HG03175 (cell line): ENCODE data around the gene HDGFL2.
A peak's percentile ranks its signal among the peaks of the same experiment; 100 is the strongest.

Source experiments
- ATAC-seq: cut with Tn5 transposase; IDR thresholded peaks from one replicate; pipeline ENCODE4 v1.9.1; 2021; ENCODE audit warnings: mild to moderate bottlenecking, moderate library complexity; ENCODE audit not compliant: unreplicated experiment

Gene HDGFL2

GRCh38 chr19:4464815-4465581 lies 7.1 kb upstream of the HDGFL2 start:
- no peak for ATAC-seq

GRCh38 chr19:4467835-4468234 lies 4.3 kb upstream of the HDGFL2 start:
- ATAC-seq = no peak

GRCh38 chr19:4471403-4472173 lies 509 bp upstream of the HDGFL2 start:
- ATAC-seq = peak; percentile 93

- no peak for ATAC-seq
Measured at GRCh38 chr19:4473011-4473762, 1.1 kb downstream of the HDGFL2 start.

- no peak for ATAC-seq
Measured at GRCh38 chr19:4473763-4474513, 1.8 kb downstream of the HDGFL2 start.

- no peak for ATAC-seq
Measured at GRCh38 chr19:4474514-4475022, 2.5 kb downstream of the HDGFL2 start.

GRCh38 chr19:4477034-4477801 lies 5.1 kb downstream of the HDGFL2 start:
- no peak for ATAC-seq

GRCh38 chr19:4482721-4483364 lies 10.7 kb downstream of the HDGFL2 start:
- no peak for ATAC-seq

- no peak for ATAC-seq
Measured at GRCh38 chr19:4483385-4483784, 11.3 kb downstream of the HDGFL2 start.

GRCh38 chr19:4487572-4487971 lies 15.5 kb downstream of the HDGFL2 start:
- ATAC-seq = no peak

- ATAC-seq = no peak
Measured at GRCh38 chr19:4488496-4488895, 16.4 kb downstream of the HDGFL2 start.

GRCh38 chr19:4491446-4491845 lies 19.3 kb downstream of the HDGFL2 start:
- no peak for ATAC-seq

GRCh38 chr19:4492337-4493103 lies 20.4 kb downstream of the HDGFL2 start:
- ATAC-seq = no peak

GRCh38 chr19:4493104-4493928 lies 21.2 kb downstream of the HDGFL2 start:
- no peak for ATAC-seq

GRCh38 chr19:4493929-4494690 lies 22.0 kb downstream of the HDGFL2 start:
- no peak for ATAC-seq

- no peak for ATAC-seq
Measured at GRCh38 chr19:4494691-4495064, 22.6 kb downstream of the HDGFL2 start.

GRCh38 chr19:4495471-4495870 lies 23.4 kb downstream of the HDGFL2 start:
- ATAC-seq = no peak
